HG02938 (cell line): ENCODE results near the gene PDPN.
"Not testable (repeated sequence)": the region's sequence is repeated elsewhere in the genome, so short reads cannot be mapped to it uniquely, and the experiment has no call there.

Source experiments
- ATAC-seq: cut with Tn5 transposase; IDR thresholded peaks from one replicate; pipeline ENCODE4 v1.9.1; 2021; ENCODE audit warnings: mild to moderate bottlenecking, moderate library complexity; ENCODE audit not compliant: unreplicated experiment

Gene PDPN

GRCh38 chr1:13583595-13583965 lies at the start of gene PDPN:
TSS of gene PDPN (plus strand) at chr1:13583832. CDS start at chr1:13584034, 202 bp downstream.
- no peak for ATAC-seq

- ATAC-seq, result no peak
These were observed 48.4 kb upstream of the PDPN start for GRCh38 chr1:13535227-13535626.

- ATAC-seq, result no peak
These were observed 47.1 kb upstream of the PDPN start for GRCh38 chr1:13536571-13536970.

GRCh38 chr1:13538832-13539231 lies 44.8 kb upstream of the PDPN start:
- no peak for ATAC-seq

GRCh38 chr1:13539683-13540082 lies 43.9 kb upstream of the PDPN start:
- ATAC-seq, result no peak

GRCh38 chr1:13540866-13541265 lies 42.8 kb upstream of the PDPN start:
- ATAC-seq, result no peak

- ATAC-seq, result no peak
These were observed 42.0 kb upstream of the PDPN start for GRCh38 chr1:13541435-13542215.

GRCh38 chr1:13543451-13544220 lies 40.0 kb upstream of the PDPN start:
- no peak for ATAC-seq

GRCh38 chr1:13544221-13544556 lies 39.4 kb upstream of the PDPN start:
- no peak for ATAC-seq

GRCh38 chr1:13546791-13547190 lies 36.8 kb upstream of the PDPN start:
- no peak for ATAC-seq

- no peak for ATAC-seq
These were observed 35.4 kb upstream of the PDPN start for GRCh38 chr1:13548281-13548680.

GRCh38 chr1:13549021-13549420 lies 34.6 kb upstream of the PDPN start:
- no peak for ATAC-seq

- ATAC-seq, result no peak
These were observed 34.1 kb upstream of the PDPN start for GRCh38 chr1:13549521-13549920.

- no peak for ATAC-seq
These were observed 33.0 kb upstream of the PDPN start for GRCh38 chr1:13550663-13551062.

GRCh38 chr1:13554798-13555197 lies 28.8 kb upstream of the PDPN start:
- no peak for ATAC-seq

- no peak for ATAC-seq
These were observed 27.3 kb upstream of the PDPN start for GRCh38 chr1:13556224-13556764.

- no peak for ATAC-seq
These were observed 23.1 kb upstream of the PDPN start for GRCh38 chr1:13560541-13560940.

- not testable (repeated sequence) for ATAC-seq
These were observed 20.7 kb upstream of the PDPN start for GRCh38 chr1:13562981-13563380.

GRCh38 chr1:13564073-13564472 lies 19.6 kb upstream of the PDPN start:
- ATAC-seq, result no peak

- not testable (repeated sequence) for ATAC-seq
These were observed 13.2 kb upstream of the PDPN start for GRCh38 chr1:13570435-13570834.

- ATAC-seq, result no peak
These were observed 12.7 kb upstream of the PDPN start for GRCh38 chr1:13570924-13571323.

- no peak for ATAC-seq
These were observed 10.0 kb upstream of the PDPN start for GRCh38 chr1:13573586-13573985.
